H1 (cell line): ENCODE measurements around the gene MB. TPM values are rescaled to one million over a fixed set of nuclear protein-coding genes. Genes with fewer than 3 reads are reported as not detected.
A peak's percentile ranks its signal among the peaks of the same experiment; 100 is the strongest.

Experiments
- CTCF ChIA-PET: fragments of 300-600 bp; sonication (Branson Sonifier 250); formaldehyde crosslinking; loops from one replicate; lab custom pipeline; 2021; ENCODE audit not compliant: partially characterized antibody; lab: Charles Lee
- POLR2A ChIA-PET: fragments of 300-600 bp; sonication (Branson Sonifier 250); formaldehyde crosslinking; loops from one replicate; lab custom pipeline; 2021; ENCODE audit warnings: inconsistent platforms; ENCODE audit not compliant: partially characterized antibody; lab: Charles Lee
- DNase-seq, 2 experiments: peaks; one replicate each; pipeline versions ENCODE4 v3.0.0 to v3.0.0-alpha.2; 2010 to 2022; ENCODE audit warnings: low spot score in 2 of 2, low read depth in 1 of 2, mixed read lengths in 1 of 2
- FAIRE-seq: peaks from 2 replicates; lab custom pipeline; 2011; peaks lifted over from hg19 to GRCh38; lab: Jason Lieb, UNC
- H2AFZ ChIP-seq: 2 replicates; pipeline ENCODE4 v1.8.1; 2012; ENCODE audit warnings: low read length, inconsistent platforms
- H2AK5ac ChIP-seq: 2 replicates; pipeline ENCODE4 v1.6.1; 2013; ENCODE audit warnings: low read depth, low read length
- H2BK120ac ChIP-seq: replicated peaks from 2 replicates; pipeline ENCODE3; 2013; ENCODE audit warnings: low read depth, low read length, inconsistent platforms
- H2BK12ac ChIP-seq: 2 replicates; pipeline ENCODE4 v1.6.1; 2013; ENCODE audit warnings: low read depth, low read length
- H2BK15ac ChIP-seq: 2 replicates; pipeline ENCODE4 v1.6.1; 2013; ENCODE audit warnings: low read length
- H2BK20ac ChIP-seq: 2 replicates; pipeline ENCODE4 v1.6.1; 2013; ENCODE audit warnings: low read length
- H2BK5ac ChIP-seq: 2 replicates; pipeline ENCODE4 v1.6.1; 2013; ENCODE audit warnings: low read depth, low read length
- H3K14ac ChIP-seq: 2 replicates; pipeline ENCODE4 v1.6.1; 2013; ENCODE audit warnings: inconsistent platforms; ENCODE audit not compliant: insufficient read length
- H3K18ac ChIP-seq: 2 replicates; pipeline ENCODE4 v1.6.1; 2013; ENCODE audit warnings: low read length; ENCODE audit errors: extremely low read depth
- H3K23ac ChIP-seq: 2 replicates; pipeline ENCODE4 v1.6.1; 2013; ENCODE audit warnings: inconsistent platforms; ENCODE audit not compliant: insufficient read length
- H3K23me2 ChIP-seq: 2 replicates; pipeline ENCODE4 v1.6.1; 2013; ENCODE audit warnings: low read depth, low read length
- H3K27ac ChIP-seq: 2 replicates; pipeline ENCODE4 v1.6.1; 2011; ENCODE audit warnings: low read depth, low read length, inconsistent platforms
- H3K27me3 ChIP-seq, 4 experiments: replicated peaks in 1 of 4; 1 replicate in 1 of 4; 2 replicates in 3 of 4; pipeline versions ENCODE4 v1.6.1 to v1.8.1; 2011 to 2013; ENCODE audit warnings: low read length in 3 of 4, mild to moderate bottlenecking in 3 of 4, inconsistent platforms in 2 of 4, mixed read lengths in 2 of 4, moderate library complexity in 1 of 4; ENCODE audit not compliant: control insufficient read depth in 3 of 4, insufficient read depth in 3 of 4; ENCODE audit errors: extremely low read depth in 1 of 4
- H3K36me3 ChIP-seq, 4 experiments: 2 replicates each; pipeline versions ENCODE4 v1.6.1 to v1.8.1; 2011 to 2013; ENCODE audit warnings: mild to moderate bottlenecking in 4 of 4, low read length in 3 of 4, moderate library complexity in 2 of 4, control low read depth in 1 of 4, inconsistent platforms in 1 of 4; ENCODE audit not compliant: insufficient read depth in 4 of 4, control insufficient read depth in 2 of 4
- H3K4ac ChIP-seq: replicated peaks from 2 replicates; pipeline ENCODE3; 2013; ENCODE audit warnings: low read length, low read depth, mixed read lengths, inconsistent platforms; ENCODE audit not compliant: insufficient read length
- H3K4me1 ChIP-seq, 4 experiments: replicated peaks in 1 of 4; 1 replicate in 1 of 4; 2 replicates in 3 of 4; pipeline versions ENCODE4 v1.6.1 to v1.8.1; 2011 to 2013; ENCODE audit warnings: low read length in 3 of 4, inconsistent platforms in 2 of 4, mixed read lengths in 1 of 4; ENCODE audit not compliant: insufficient read depth in 4 of 4, control insufficient read depth in 3 of 4
- H3K4me2 ChIP-seq, 2 experiments: 2 replicates each; pipeline versions ENCODE4 v1.6.1 to v1.8.1; 2011 to 2013; ENCODE audit warnings: low read depth in 2 of 2, low read length in 2 of 2, control low read depth in 1 of 2, inconsistent platforms in 1 of 2, mild to moderate bottlenecking in 1 of 2; ENCODE audit not compliant: insufficient read depth in 1 of 2
- H3K4me3 ChIP-seq, 4 experiments: fragments of 200-600, 300-600 bp in 1 of 4; sonication (generic), shearing (Covaris generic), sonication (Bioruptor Twin) in 1 of 4; 2 replicates each; pipeline versions ENCODE4 v1.5.1 to v1.8.1; 2011 to 2016; ENCODE audit warnings: low read length in 4 of 4, low read depth in 3 of 4, control low read depth in 2 of 4, inconsistent platforms in 2 of 4, mild to moderate bottlenecking in 2 of 4, mixed read lengths in 1 of 4, moderate library complexity in 1 of 4; ENCODE audit not compliant: insufficient read depth in 2 of 4; ENCODE audit errors: extremely low read depth in 1 of 4
- H3K56ac ChIP-seq: replicated peaks from 2 replicates; pipeline ENCODE3; 2013; ENCODE audit warnings: low read depth, mild to moderate bottlenecking, mixed read lengths, low read length, inconsistent platforms; ENCODE audit not compliant: insufficient read length
- H3K79me1 ChIP-seq: 2 replicates; pipeline ENCODE4 v1.6.1; 2013; ENCODE audit warnings: low read depth, low read length, control low read depth
- H3K79me2 ChIP-seq, 2 experiments: 2 replicates each; pipeline versions ENCODE4 v1.6.1 to v1.8.1; 2012 to 2013; ENCODE audit warnings: low read length in 2 of 2, mild to moderate bottlenecking in 2 of 2, inconsistent platforms in 1 of 2; ENCODE audit not compliant: insufficient read depth in 2 of 2, control insufficient read depth in 1 of 2
- H3K9ac ChIP-seq, 4 experiments: replicated peaks in 1 of 4; 1 replicate in 1 of 4; 2 replicates in 3 of 4; pipeline versions ENCODE4 v1.6.1 to v1.8.1; 2011 to 2013; ENCODE audit warnings: low read depth in 3 of 4, low read length in 3 of 4, control low read depth in 2 of 4, mild to moderate bottlenecking in 2 of 4, moderate library complexity in 2 of 4, inconsistent platforms in 1 of 4; ENCODE audit errors: extremely low read depth in 1 of 4
- H3K9me3 ChIP-seq, 2 experiments: 2 replicates each; pipeline versions ENCODE4 v1.6.1 to v1.8.1; 2012 to 2013; ENCODE audit warnings: mild to moderate bottlenecking in 2 of 2, moderate library complexity in 2 of 2, control low read depth in 1 of 2, inconsistent platforms in 1 of 2, low read depth in 1 of 2, low read length in 1 of 2, mixed read lengths in 1 of 2; ENCODE audit not compliant: insufficient read depth in 2 of 2
- H4K20me1 ChIP-seq, 2 experiments: replicated peaks in 1 of 2; 2 replicates each; pipeline versions ENCODE3 to v1.8.1; 2011 to 2013; ENCODE audit warnings: inconsistent platforms in 2 of 2, low read length in 2 of 2, mild to moderate bottlenecking in 1 of 2; ENCODE audit not compliant: insufficient read depth in 2 of 2, control insufficient read depth in 1 of 2
- H4K5ac ChIP-seq: 2 replicates; pipeline ENCODE4 v1.6.1; 2013; ENCODE audit warnings: low read length, low read depth, mixed read lengths, inconsistent platforms; ENCODE audit not compliant: insufficient read length
- H4K8ac ChIP-seq: 2 replicates; pipeline ENCODE4 v1.8.0; 2013; ENCODE audit warnings: mild to moderate bottlenecking, moderate library complexity, low read length, inconsistent platforms; ENCODE audit not compliant: insufficient read depth; ENCODE audit errors: extremely low read depth
- H4K91ac ChIP-seq: replicated peaks from 2 replicates; pipeline ENCODE3; 2013; ENCODE audit warnings: low read length, mixed read lengths, inconsistent platforms; ENCODE audit not compliant: insufficient read length
- JUND ChIP-seq: IDR thresholded peaks from 2 replicates; pipeline ENCODE4 v1.6.1; 2011; ENCODE audit warnings: mild to moderate bottlenecking, improper control_type of control experiment, low read length
- KDM1A ChIP-seq: fragments of 200-600, 300-600 bp; sonication (generic); IDR thresholded peaks from 2 replicates; pipeline ENCODE4 v1.7.1; 2016; ENCODE audit warnings: mild to moderate bottlenecking, low read length, borderline replicate concordance
- KDM4A ChIP-seq: IDR thresholded peaks from one replicate; pipeline ENCODE4 v1.7.1; 2012; ENCODE audit warnings: low read depth, mild to moderate bottlenecking, moderate library complexity, low read length, inconsistent platforms; ENCODE audit not compliant: severe bottlenecking
- PHF8 ChIP-seq: fragments of 200-600 bp; sonication (generic); conservative IDR thresholded peaks from 2 replicates; pipeline ENCODE4 v1.7.1; 2012; ENCODE audit warnings: low read depth, mild to moderate bottlenecking, inconsistent platforms, low read length, moderate library complexity
- SP1 ChIP-seq: IDR thresholded peaks from 2 replicates; pipeline ENCODE4 v1.6.1; 2011; ENCODE audit warnings: low read depth, low read length
- whole genome bisulfite sequencing, 2 experiments: shearing (Covaris generic) in 1 of 2; methylation state at CpG; one replicate each; pipeline versions ENCODE4 v1.1.6 to v1.1.7; 2013 to 2015; ENCODE audit warnings: low lambda C conversion rate in 2 of 2, mixed read lengths in 2 of 2, inconsistent platforms in 1 of 2, low coverage in 1 of 2, missing lambda C conversion rate in 1 of 2; ENCODE audit not compliant: insufficient replicate concordance in 2 of 2, insufficient coverage in 1 of 2, insufficient read length in 1 of 2; ENCODE audit errors: extremely low coverage in 1 of 2, missing lambda C conversion rate in 1 of 2; 5-methylcytosine and 5-hydroxymethylcytosine counted together
- polyA plus RNA-seq, 7 experiments: library from polyadenylated mRNA; depleted of rRNA in 3 of 7; stranded (reverse) in 5 of 7; unstranded in 2 of 7; fragments of >200 nt in 5 of 7; fragments of 200-250 nt in 2 of 7; gene quantifications; 1 replicate in 5 of 7; 2 replicates in 1 of 7; 4 replicates in 1 of 7; pipeline versions ENCODE4 v1.2.1 to v1.2.3, GENCODE V29; 2011 to 2013; ENCODE audit warnings: missing spikeins in 2 of 7, mixed read lengths in 2 of 7
- total RNA-seq: library from RNA; stranded (reverse); fragmentation: NEBNext Ultra II Directional; extraction: Animal tissue kit (Norgen Biotek cat#: 25700); gene quantifications from 2 replicates; pipeline ENCODE4 v1.2.1, GENCODE V29; 2021

Gene MB
- total and polyA plus RNA-seq, 2 of the 8 experiments (the other 6 are each of a cell fraction or from before 2014, with no cell fraction given), result 1.5 TPM; not detected in 1

- peaks cover 0 to 2% (median 0%) of the 10 kb centered on the region in 4 experiments; a peak in 1 of 7 replicates for H3K27me3 ChIP-seq
- H3K56ac ChIP-seq, result no peak overlapping the region
- ChIA-PET POLR2A (no interaction called here), CTCF (interaction anchor here (0.6 to 1.4 kb wide), 9 partner anchors 22 to 305 kb away, joined by 3 to 6 read pairs (median 3); no protein-coding TSS in a partner anchor)
- no peaks in the 10 kb centered on the region for H3K79me1 ChIP-seq
- H3K23me2 ChIP-seq, result peaks cover 5% of the 10 kb centered on the region
- H3K14ac ChIP-seq, result no peak overlapping the region
- H2BK5ac ChIP-seq, result no peak overlapping the region
- H2BK12ac ChIP-seq, result no peak overlapping the region
- no peaks in the 10 kb centered on the region for H3K9me3 ChIP-seq
- no peak overlapping the region for H2AFZ ChIP-seq
- H2AK5ac ChIP-seq, result no peak overlapping the region
- FAIRE-seq, result no peak
- no peak overlapping the region for H2BK120ac ChIP-seq
- no peaks in the 10 kb centered on the region for H3K79me2 ChIP-seq
- peaks cover 0 to 23% (median 15%) of the 10 kb centered on the region in 4 experiments; a peak in 6 of 7 replicates for H3K4me1 ChIP-seq
- DNase-seq, result no peak
- H3K23ac ChIP-seq, result no peak overlapping the region
- H4K5ac ChIP-seq, result no peak overlapping the region
- H4K91ac ChIP-seq, result no peak overlapping the region
- no peak overlapping the region for H3K4me3 ChIP-seq
- no peaks in the 10 kb centered on the region for H3K36me3 ChIP-seq
- no peak overlapping the region for H2BK20ac ChIP-seq
- no peak overlapping the region for H3K18ac ChIP-seq
- H2BK15ac ChIP-seq, result no peak overlapping the region
- WGBS, 2 experiments, result 87% methylated on average over 10 of the region's 10 CpGs; no CpG with 5 or more reads in 1 of the 2 experiments
- H4K20me1 ChIP-seq, result no peaks in the 10 kb centered on the region
- no peak overlapping the region for H3K27ac ChIP-seq
- H3K9ac ChIP-seq, result no peak overlapping the region
- H3K4me2 ChIP-seq, result no peak overlapping the region
- H3K4ac ChIP-seq, result no peak overlapping the region
- H4K8ac ChIP-seq, result no peak overlapping the region
- TF ChIP-seq KDM1A (peak; percentile 26; the same call in 1 of the 2 replicates), PHF8 (no peak), JUND (no peak), KDM4A (no peak), SP1 (no peak)
Observed at GRCh38 chr22:35625763-35626432, 8.8 kb upstream of the MB start.
